Peyer's patch (tissue), 4 donors: ENCODE measurements around the gene SCNM1.

ENCODE experiments used
- POLR2A ChIP-seq, 2 donors: fragments of 450-650 bp; IDR thresholded peaks; one replicate each; pipeline ENCODE4 v1.5.1; 2017; ENCODE audit warnings: antibody characterized with exemption in 2 of 2, mild to moderate bottlenecking in 2 of 2, moderate library complexity in 2 of 2
- TF ChIP-seq, protein P1 (sequence below), 6 experiments: fragments of 450-650 bp in 4 of 6; fragments of 200-600 bp in 2 of 6; sonication (generic) in 1 of 6; IDR thresholded peaks; one replicate each; pipeline ENCODE4 v1.5.1; 2017 to 2019; ENCODE audit warnings: antibody characterized with exemption in 6 of 6, mild to moderate bottlenecking in 3 of 6, moderate library complexity in 1 of 6

DNA sequence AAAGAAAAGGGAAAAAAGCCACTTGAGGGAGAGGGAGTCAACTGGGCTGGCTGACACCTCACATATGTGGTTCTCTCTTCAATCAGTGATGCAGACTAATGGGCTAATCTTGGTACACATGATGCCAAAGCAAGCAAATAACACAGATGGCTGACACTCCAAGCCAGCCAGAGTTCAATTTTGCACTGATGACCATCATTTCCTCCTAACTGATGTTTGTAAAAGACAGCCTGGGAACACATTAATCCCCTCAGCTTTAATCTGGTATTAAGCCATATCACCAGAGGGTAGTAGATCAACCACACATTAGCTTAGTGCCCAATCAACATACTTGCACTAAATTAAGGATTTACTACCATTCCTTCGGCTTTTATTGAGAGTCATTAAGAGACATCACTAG lies 21.3 kb downstream of the SCNM1 start:
- no peak for TF ChIP-seq POLR2A (IDR thresholded peaks at IDR 0.05)
- TF ChIP-seq, protein P1, sequence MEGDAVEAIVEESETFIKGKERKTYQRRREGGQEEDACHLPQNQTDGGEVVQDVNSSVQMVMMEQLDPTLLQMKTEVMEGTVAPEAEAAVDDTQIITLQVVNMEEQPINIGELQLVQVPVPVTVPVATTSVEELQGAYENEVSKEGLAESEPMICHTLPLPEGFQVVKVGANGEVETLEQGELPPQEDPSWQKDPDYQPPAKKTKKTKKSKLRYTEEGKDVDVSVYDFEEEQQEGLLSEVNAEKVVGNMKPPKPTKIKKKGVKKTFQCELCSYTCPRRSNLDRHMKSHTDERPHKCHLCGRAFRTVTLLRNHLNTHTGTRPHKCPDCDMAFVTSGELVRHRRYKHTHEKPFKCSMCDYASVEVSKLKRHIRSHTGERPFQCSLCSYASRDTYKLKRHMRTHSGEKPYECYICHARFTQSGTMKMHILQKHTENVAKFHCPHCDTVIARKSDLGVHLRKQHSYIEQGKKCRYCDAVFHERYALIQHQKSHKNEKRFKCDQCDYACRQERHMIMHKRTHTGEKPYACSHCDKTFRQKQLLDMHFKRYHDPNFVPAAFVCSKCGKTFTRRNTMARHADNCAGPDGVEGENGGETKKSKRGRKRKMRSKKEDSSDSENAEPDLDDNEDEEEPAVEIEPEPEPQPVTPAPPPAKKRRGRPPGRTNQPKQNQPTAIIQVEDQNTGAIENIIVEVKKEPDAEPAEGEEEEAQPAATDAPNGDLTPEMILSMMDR (IDR thresholded peaks at IDR 0.05) = no peak
